Uterus (tissue), 4 donors: Measurements from ENCODE around the gene TXNDC15. TPM values are rescaled to one million over a fixed set of nuclear protein-coding genes. Genes with fewer than 3 reads are reported as not detected.

ENCODE experiments used
- DNase-seq, 2 donors: peaks; one replicate each; pipeline ENCODE4 v3.0.0-alpha.2; 2019 to 2020
- H3K27ac ChIP-seq, 2 donors: fragments of 200-600 bp; sonication (generic); 1 replicate in 1 of 2; 2 replicates in 1 of 2; pipeline ENCODE4 v1.5.1; 2016 to 2018
- H3K27me3 ChIP-seq, 2 donors: fragments of 200-600 bp; sonication (generic); one replicate each; pipeline ENCODE4 v1.5.1; 2018 to 2019; ENCODE audit warnings: control low read depth in 1 of 2
- H3K36me3 ChIP-seq, 2 donors: fragments of 200-600 bp; sonication (generic); one replicate each; pipeline ENCODE4 v1.5.1; 2019; ENCODE audit warnings: control low read depth in 1 of 2
- H3K4me1 ChIP-seq, 2 donors: fragments of 200-600 bp; sonication (generic); one replicate each; pipeline ENCODE4 v1.5.1; 2018 to 2019; ENCODE audit warnings: control low read depth in 1 of 2
- H3K4me3 ChIP-seq, 2 donors: fragments of 200-600 bp; sonication (generic); 1 replicate in 1 of 2; 2 replicates in 1 of 2; pipeline ENCODE4 v1.5.1; 2018 to 2019; ENCODE audit warnings: mild to moderate bottlenecking in 1 of 2
- H3K9me3 ChIP-seq, 2 donors: fragments of 200-600 bp; sonication (generic); one replicate each; pipeline ENCODE4 v1.5.1; 2019; ENCODE audit warnings: control low read depth in 1 of 2
- CTCF ChIP-seq, 4 experiments: fragments of 200-600 bp in 2 of 4; fragments of 450-650 bp in 2 of 4; sonication (generic) in 2 of 4; IDR thresholded peaks; one replicate each; pipeline ENCODE4 v1.5.1; 2016 to 2019; ENCODE audit warnings: antibody characterized with exemption in 4 of 4, mild to moderate bottlenecking in 2 of 4, moderate library complexity in 1 of 4
- POLR2A ChIP-seq, 2 donors: fragments of 450-650 bp; IDR thresholded peaks; one replicate each; pipeline ENCODE4 v1.6.1; 2016; ENCODE audit warnings: antibody characterized with exemption in 2 of 2, mild to moderate bottlenecking in 1 of 2, moderate library complexity in 1 of 2
- intact Hi-C: fragments of 100-400 bp; cut with DNase I; formaldehyde crosslinking; loops from one replicate; pipeline ENCODE4 v1.15.1; 2023; ENCODE audit warnings: low total_unique reads
- total RNA-seq, 4 donors: library from RNA; depleted of rRNA in 3 of 4; stranded (reverse); fragments of >200 nt in 3 of 4; gene quantifications; one replicate each; pipeline versions ENCODE4 v1.1.0 to v1.2.4, GENCODE V29; 2014 to 2023
- donor health status: DM: yes; HTN: yes; CAD: no.

The TXNDC15 gene
- total RNA-seq, 4 donors from 2014 or later = 53.5 to 175 (median 113) TPM

GRCh38 chr5:134913795-134914194 is 39.6 kb downstream of the TXNDC15 start:
- Histone ChIP-seq H3K4me1 (no peaks in the 10 kb centered on the region), H3K36me3 (no peaks in the 10 kb centered on the region), H3K9me3 (no peaks in the 10 kb centered on the region), H3K4me3 (no peak overlapping the region), H3K27me3 (no peaks in the 10 kb centered on the region), H3K27ac (no peak overlapping the region)
- TF ChIP-seq CTCF (IDR thresholded peaks at IDR 0.05) (no peak), POLR2A (IDR thresholded peaks at IDR 0.05) (no peak)
- DNase-seq = no peak
- intact Hi-C loops = no loop called here

GRCh38 chr5:134917070-134917815 is 43.1 kb downstream of the TXNDC15 start:
- H3K27me3 ChIP-seq = no peaks in the 10 kb centered on the region
- no peak for TF ChIP-seq POLR2A (IDR thresholded peaks at IDR 0.05)
- TF ChIP-seq CTCF (IDR thresholded peaks at IDR 0.05) = no peak
- H3K27ac ChIP-seq = no peak overlapping the region
- intact Hi-C loops = no loop called here
- no peak for DNase-seq
- no peaks in the 10 kb centered on the region for H3K36me3 ChIP-seq
- no peaks in the 10 kb centered on the region for H3K4me1 ChIP-seq
- no peak overlapping the region for H3K4me3 ChIP-seq
- no peaks in the 10 kb centered on the region for H3K9me3 ChIP-seq

GRCh38 chr5:134918861-134919260 is 44.7 kb downstream of the TXNDC15 start:
- no peak overlapping the region for H3K4me3 ChIP-seq
- no peaks in the 10 kb centered on the region for H3K36me3 ChIP-seq
- no peaks in the 10 kb centered on the region for H3K9me3 ChIP-seq
- no peak overlapping the region for H3K27ac ChIP-seq
- TF ChIP-seq CTCF (IDR thresholded peaks at IDR 0.05) (no peak), POLR2A (IDR thresholded peaks at IDR 0.05) (no peak)
- intact Hi-C loops = no loop called here
- H3K4me1 ChIP-seq = no peaks in the 10 kb centered on the region
- DNase-seq = no peak
- no peaks in the 10 kb centered on the region for H3K27me3 ChIP-seq

- DNase-seq = no peak
- Histone ChIP-seq H3K27me3 (no peaks in the 10 kb centered on the region), H3K27ac (no peak overlapping the region), H3K4me3 (no peak overlapping the region), H3K4me1 (no peaks in the 10 kb centered on the region), H3K36me3 (no peaks in the 10 kb centered on the region), H3K9me3 (no peaks in the 10 kb centered on the region)
- TF ChIP-seq POLR2A (IDR thresholded peaks at IDR 0.05) (no peak), CTCF (IDR thresholded peaks at IDR 0.05) (no peak)
- intact Hi-C loops = no loop called here
Observed at GRCh38 chr5:134920848-134921575, 46.8 kb downstream of the TXNDC15 start.

GRCh38 chr5:134932508-134932907 is 58.3 kb downstream of the TXNDC15 start:
- H3K36me3 ChIP-seq = no peaks in the 10 kb centered on the region
- no peaks in the 10 kb centered on the region for H3K9me3 ChIP-seq
- no peak overlapping the region for H3K4me3 ChIP-seq
- TF ChIP-seq CTCF (IDR thresholded peaks at IDR 0.05) (no peak), POLR2A (IDR thresholded peaks at IDR 0.05) (no peak)
- intact Hi-C loops = no loop called here
- H3K27me3 ChIP-seq = no peaks in the 10 kb centered on the region
- no peaks in the 10 kb centered on the region for H3K4me1 ChIP-seq
- no peak overlapping the region for H3K27ac ChIP-seq
- DNase-seq = no peak
